ENCODE measurements around the gene CENPP.

DNA sequence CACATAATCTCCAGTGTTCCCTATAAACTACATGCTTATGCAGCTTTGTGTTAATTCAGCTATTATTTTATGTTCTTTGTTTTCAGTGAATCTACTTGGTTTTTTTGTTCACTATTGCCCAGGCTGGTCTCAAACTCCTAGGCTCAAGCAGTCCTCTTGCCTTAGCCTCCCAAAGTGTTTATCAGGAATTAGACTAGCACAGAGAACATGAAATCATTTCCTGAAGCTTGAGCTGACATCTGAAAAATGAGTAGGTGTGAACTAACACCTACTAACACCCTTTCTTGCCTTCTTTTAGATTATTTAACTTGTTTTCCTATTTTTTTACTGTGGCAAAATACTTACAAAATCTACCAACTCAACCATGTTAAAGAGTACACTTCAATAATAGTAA, 25.0 kb downstream of the CENPP start:
- no peak for TF ChIP-seq EZH2 (optimal IDR thresholded peaks at IDR 0.05; ENCODE audit: low read depth, low read length)
- TF ChIP-seq, protein P1, sequence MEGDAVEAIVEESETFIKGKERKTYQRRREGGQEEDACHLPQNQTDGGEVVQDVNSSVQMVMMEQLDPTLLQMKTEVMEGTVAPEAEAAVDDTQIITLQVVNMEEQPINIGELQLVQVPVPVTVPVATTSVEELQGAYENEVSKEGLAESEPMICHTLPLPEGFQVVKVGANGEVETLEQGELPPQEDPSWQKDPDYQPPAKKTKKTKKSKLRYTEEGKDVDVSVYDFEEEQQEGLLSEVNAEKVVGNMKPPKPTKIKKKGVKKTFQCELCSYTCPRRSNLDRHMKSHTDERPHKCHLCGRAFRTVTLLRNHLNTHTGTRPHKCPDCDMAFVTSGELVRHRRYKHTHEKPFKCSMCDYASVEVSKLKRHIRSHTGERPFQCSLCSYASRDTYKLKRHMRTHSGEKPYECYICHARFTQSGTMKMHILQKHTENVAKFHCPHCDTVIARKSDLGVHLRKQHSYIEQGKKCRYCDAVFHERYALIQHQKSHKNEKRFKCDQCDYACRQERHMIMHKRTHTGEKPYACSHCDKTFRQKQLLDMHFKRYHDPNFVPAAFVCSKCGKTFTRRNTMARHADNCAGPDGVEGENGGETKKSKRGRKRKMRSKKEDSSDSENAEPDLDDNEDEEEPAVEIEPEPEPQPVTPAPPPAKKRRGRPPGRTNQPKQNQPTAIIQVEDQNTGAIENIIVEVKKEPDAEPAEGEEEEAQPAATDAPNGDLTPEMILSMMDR (IDR thresholded peaks at IDR 0.05; ENCODE audit: low read length): no peak
- TF ChIP-seq EZH2phosphoT487 (IDR thresholded peaks at IDR 0.05; ENCODE audit: low read length): no peak

All from MM.1S (cell line).